Mammary epithelial cell (primary cell): ENCODE results near the gene DHX9.

Experiments
- CTCF ChIP-seq, 2 donors: IDR thresholded peaks in 1 of 2; conservative IDR thresholded peaks in 1 of 2; 2 replicates each; pipeline ENCODE4 v1.5.1; 2011 to 2012; ENCODE audit warnings: inconsistent platforms in 2 of 2, low read length in 2 of 2, mild to moderate bottlenecking in 2 of 2, control low read depth in 1 of 2, low read depth in 1 of 2; ENCODE audit not compliant: insufficient read depth in 1 of 2; ENCODE audit errors: extremely low read depth in 1 of 2
- EZH2 ChIP-seq: IDR thresholded peaks from 2 replicates; pipeline ENCODE4 v1.6.1; 2012; ENCODE audit warnings: low read length, inconsistent platforms, borderline replicate concordance

- TF ChIP-seq CTCF (conservative IDR thresholded peaks at IDR 0.05 in 1 of 2, IDR thresholded peaks at IDR 0.05 in 1 of 2; ENCODE audit: extremely low read depth in 1 of 2, insufficient read depth in 1 of 2, low read depth in 1 of 2, low read length in 2 of 2) = peak in 1 of 2 donors; percentile 15
- TF ChIP-seq EZH2 = no peak
These were observed 71.0 kb downstream of the DHX9 start for GRCh38 chr1:182910143-182910542.
